Coronary artery (tissue), 2 donors: ENCODE results near the gene RSRC2.
A peak's percentile ranks its signal among the peaks of the same experiment; 100 is the strongest.
"Not testable (repeated sequence)": the region's sequence is repeated elsewhere in the genome, so short reads cannot be mapped to it uniquely, and the experiment has no call there.

Experiments
- DNase-seq: peaks from one replicate; pipeline ENCODE4 v3.0.0-alpha.2; 2017; ENCODE audit warnings: low spot score
- H3K27ac ChIP-seq, 2 donors: fragments of 200-600 bp; sonication (generic); one replicate each; pipeline ENCODE4 v1.5.1; 2016 to 2019
- H3K4me3 ChIP-seq: fragments of 200-600 bp; sonication (generic); 2 replicates; pipeline ENCODE4 v1.5.1; 2016; ENCODE audit warnings: mild to moderate bottlenecking, moderate library complexity
- TF ChIP-seq, protein P1 (sequence below): fragments of 200-600 bp; sonication (generic); IDR thresholded peaks from one replicate; pipeline ENCODE4 v1.5.1; 2019; ENCODE audit warnings: antibody characterized with exemption

The RSRC2 gene

GRCh38 chr12:122483969-122484368, 42.8 kb downstream of the RSRC2 start:
- no peak for DNase-seq
- no peak overlapping the region for H3K27ac ChIP-seq
- TF ChIP-seq, protein P1, sequence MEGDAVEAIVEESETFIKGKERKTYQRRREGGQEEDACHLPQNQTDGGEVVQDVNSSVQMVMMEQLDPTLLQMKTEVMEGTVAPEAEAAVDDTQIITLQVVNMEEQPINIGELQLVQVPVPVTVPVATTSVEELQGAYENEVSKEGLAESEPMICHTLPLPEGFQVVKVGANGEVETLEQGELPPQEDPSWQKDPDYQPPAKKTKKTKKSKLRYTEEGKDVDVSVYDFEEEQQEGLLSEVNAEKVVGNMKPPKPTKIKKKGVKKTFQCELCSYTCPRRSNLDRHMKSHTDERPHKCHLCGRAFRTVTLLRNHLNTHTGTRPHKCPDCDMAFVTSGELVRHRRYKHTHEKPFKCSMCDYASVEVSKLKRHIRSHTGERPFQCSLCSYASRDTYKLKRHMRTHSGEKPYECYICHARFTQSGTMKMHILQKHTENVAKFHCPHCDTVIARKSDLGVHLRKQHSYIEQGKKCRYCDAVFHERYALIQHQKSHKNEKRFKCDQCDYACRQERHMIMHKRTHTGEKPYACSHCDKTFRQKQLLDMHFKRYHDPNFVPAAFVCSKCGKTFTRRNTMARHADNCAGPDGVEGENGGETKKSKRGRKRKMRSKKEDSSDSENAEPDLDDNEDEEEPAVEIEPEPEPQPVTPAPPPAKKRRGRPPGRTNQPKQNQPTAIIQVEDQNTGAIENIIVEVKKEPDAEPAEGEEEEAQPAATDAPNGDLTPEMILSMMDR, result no peak
- no peak overlapping the region for H3K4me3 ChIP-seq

DNA sequence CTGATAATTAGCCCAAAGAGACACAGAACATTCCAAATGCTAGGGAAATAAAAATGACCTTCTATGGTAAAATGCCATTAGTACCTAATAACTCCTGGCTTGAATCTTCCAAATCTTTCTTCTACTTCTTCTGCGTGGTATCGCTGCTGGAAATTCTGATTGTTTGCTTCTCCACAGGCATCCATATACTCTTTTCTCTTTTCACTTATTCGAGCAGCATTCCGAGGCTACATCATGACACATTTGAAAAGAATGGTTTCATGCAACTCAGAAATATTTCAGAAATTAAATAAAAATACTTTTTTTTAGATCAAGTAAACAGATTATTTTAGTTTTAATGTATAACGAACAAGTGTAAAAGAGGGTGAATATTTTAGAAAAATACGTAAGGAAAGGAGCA, 44.9 kb downstream of the RSRC2 start:
- TF ChIP-seq, protein P1, result no peak
- Histone ChIP-seq H3K27ac (no peak overlapping the region), H3K4me3 (no peak overlapping the region)

GRCh38 chr12:122480753-122481152, 46.0 kb downstream of the RSRC2 start:
- Histone ChIP-seq H3K4me3 (no peak overlapping the region), H3K27ac (no peak overlapping the region)
- DNase-seq, result no peak
- TF ChIP-seq, protein P1, result no peak

More for the DNA sequence above, 44.9 kb downstream of the RSRC2 start:
- no peak for DNase-seq

DNA sequence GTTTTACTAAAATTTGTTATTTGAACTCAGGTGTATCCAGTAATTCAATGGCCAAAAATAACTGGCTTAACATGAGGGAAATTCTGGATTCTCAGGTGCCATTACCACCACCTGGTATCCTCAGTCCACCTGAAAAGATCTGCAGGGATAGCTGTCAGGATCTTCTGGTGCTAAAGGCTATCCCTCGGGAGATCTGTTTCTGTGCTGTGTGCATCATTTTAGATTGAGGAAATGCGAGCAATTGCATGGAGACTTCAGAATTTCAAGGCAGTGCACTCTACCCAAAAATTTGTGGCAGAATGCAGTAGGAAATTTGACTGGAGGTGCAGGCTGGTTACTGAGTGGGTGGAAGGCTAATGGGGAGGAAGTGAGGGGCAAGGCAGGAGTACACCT, 52.4 kb downstream of the RSRC2 start:
- DNase-seq, result no peak
- TF ChIP-seq, protein P1, result no peak
- no peak overlapping the region for H3K4me3 ChIP-seq
- H3K27ac ChIP-seq, result no peak overlapping the region

DNA sequence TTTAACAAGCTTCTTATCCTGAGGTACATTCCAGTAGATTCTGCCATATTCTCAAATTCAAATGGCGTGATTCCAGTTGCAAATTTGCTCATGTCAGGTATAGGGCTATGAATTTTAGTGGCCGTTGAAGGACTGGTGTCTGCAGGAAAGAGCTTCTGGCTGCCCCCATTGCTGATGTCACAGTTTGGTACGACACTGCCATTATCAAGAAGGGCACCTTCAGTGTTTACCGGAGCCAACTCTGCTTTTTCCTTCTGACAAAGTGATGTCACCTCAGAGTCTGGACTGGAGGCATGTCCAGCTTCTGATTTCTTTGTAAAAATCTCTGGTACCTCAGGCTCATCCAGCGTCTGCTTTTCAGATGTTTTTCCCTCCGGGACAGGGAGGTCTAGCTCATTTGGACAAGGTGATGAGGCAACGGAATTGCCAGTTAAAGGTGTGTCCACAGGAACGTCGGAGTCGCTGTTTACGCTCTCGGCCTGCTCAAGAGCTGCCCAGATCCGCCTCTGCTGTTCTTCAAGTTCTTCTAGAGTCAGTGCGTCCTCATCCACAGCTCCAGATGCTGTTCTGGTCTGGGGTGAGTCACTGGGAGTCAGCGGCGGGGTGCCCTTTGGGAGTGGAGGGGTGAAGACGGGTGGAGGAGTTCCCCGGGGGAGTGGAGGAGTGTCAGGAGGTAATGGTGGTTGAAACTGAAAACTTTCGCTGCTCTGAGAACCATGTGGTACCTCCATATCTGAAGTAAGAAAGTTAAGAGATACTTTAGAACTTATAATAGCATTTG, 53.0 kb downstream of the RSRC2 start:
- TF ChIP-seq, protein P1, result no peak
- Histone ChIP-seq H3K4me3 (no peak overlapping the region), H3K27ac (no peak overlapping the region)
- no peak for DNase-seq

DNA sequence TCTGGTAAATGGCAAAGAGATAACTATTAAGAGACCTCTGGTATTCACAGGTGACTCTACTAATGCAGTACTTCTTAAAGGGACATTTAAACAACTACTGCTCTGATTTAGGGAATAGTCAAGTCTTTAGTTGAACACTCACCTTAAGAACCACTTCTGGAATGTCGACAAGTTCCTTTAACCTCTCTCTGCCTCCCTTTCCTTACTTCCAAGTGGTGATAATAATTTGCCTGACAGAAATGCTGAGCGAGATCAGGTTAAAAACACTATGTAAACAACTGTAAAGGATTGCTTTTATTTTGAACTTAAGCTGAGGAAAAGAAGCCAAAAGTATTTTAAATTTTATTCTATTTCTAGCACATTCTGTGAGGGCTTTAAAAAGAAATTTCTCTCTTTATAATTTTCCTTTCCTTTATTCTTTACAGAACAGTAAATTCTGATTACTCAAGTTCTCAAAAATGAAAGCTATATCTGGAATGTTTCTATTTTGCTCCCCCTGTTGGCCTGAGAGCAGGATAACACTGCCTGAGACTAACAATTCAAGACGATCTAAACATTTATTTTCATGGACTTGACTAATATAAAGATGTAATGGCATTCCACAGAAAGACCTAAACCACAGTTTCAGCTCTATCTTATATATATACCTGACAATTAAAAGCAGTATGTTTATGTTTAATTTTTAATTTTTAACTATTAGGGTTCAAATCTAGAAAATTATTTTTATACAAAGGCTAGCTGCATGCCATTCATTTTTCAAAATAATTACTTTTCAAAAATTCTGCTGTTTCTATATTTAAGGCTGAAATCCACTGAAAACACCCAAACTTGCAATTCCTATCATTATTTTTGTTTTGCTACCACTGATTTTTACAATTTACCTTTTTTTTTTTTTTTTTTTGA, 55.2 kb downstream of the RSRC2 start:
- Histone ChIP-seq H3K4me3 (no peak overlapping the region), H3K27ac (peak overlapping the region; percentile 68 to 86)
- TF ChIP-seq, protein P1, result peak; percentile 43
- no peak for DNase-seq

- DNase-seq, H3K4me3 ChIP-seq: not testable (repeated sequence)
- peak overlapping the region in 1 of 2 donors; percentile 68 for H3K27ac ChIP-seq
Observed at GRCh38 chr12:122470576-122470975, 56.2 kb downstream of the RSRC2 start.

GRCh38 chr12:122469856-122470255, 56.9 kb downstream of the RSRC2 start:
- H3K27ac ChIP-seq, DNase-seq, H3K4me3 ChIP-seq: not testable (repeated sequence)
